Left renal pelvis (tissue), 4 donors: Measurements from ENCODE around the gene MACROD1. TPM values are rescaled to one million over a fixed set of nuclear protein-coding genes. Genes with fewer than 3 reads are reported as not detected.
"Not testable (repeated sequence)": the region's sequence is repeated elsewhere in the genome, so short reads cannot be mapped to it uniquely, and the experiment has no call there.

Experiments used
- DNase-seq, 4 donors: peaks; one replicate each; pipeline ENCODE4 v3.0.0-alpha.2; 2013; ENCODE audit warnings: low read depth in 4 of 4, low spot score in 3 of 4
- polyA plus RNA-seq, 4 donors: library from polyadenylated mRNA; unstranded; fragments of 120-200 nt; gene quantifications; one replicate each; pipeline ENCODE4 v1.2.1, GENCODE V29; 2013; ENCODE audit not compliant: insufficient read length in 4 of 4

Gene MACROD1
- polyA plus RNA-seq, 4 donors, result 14.9 to 17.8 (median 15.3) TPM

DNA sequence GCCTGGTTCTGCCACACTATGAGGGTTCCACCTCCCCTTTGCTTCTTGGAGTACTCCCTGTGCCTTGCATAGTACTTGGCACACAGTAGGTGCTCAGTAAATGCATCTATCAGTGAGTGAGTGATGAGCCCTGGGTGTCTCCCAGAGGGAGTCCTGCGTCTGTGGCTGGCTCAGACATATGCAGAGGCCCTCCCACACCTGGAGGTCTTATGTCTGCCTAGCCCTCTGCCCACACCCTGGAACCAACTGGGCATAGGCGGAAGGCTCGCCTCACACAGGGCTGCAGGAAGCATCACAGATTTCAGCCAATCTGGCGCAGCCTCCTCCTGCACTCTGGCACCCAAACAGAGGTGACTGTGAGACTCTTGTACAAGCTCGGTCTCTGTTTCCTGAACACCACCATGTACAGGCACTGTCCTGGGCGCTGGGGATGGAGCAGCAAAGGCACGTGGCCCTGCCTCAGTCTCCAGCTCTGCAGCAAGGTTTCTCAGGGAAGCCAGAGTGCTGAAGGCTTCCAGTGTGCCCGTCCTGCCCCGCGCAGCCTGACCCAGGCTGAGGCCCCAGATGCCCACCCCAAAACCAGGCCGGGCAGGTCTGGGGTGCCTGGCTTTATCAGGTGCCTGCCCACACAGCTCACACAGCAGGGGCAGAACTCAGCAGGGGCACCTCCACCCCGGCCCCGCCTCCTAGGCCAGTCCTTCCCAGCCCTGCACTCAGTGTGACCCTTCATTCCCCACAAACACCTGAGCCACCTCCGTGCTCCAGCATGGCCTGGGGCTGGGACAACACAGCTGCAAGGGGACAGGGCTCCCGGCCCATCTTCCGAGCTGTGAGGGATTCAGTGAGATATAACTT is 103.5 kb downstream of the MACROD1 start:
- no peak for DNase-seq

DNA sequence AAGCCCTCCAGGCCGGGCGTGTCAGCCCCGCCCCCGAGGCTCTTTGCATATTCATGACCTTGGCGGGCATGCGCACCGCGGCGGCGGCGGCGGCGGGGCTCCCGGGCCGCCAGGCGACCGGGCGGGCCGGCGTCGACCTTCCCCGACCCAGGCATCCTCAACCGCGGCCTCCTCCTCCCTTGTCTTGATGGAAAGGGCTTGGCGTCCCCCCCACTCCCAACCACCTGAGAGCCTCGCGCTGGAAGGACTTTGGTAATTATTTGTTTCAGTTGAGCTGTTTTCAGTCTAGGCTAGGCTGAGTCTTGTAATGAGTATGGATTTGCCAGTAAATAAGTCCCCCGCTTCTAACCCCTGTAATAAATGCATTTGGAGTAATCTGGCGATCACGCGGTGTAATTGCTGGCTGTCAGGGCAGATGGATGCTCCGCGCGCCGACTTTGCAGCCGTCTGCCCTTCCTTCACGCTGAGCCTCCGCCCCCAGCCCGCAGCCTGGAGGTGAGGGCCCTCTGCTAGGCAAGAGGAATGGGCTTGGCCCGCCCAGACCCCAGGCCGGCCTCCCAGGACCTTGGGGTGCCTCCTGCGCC is 105.0 kb downstream of the MACROD1 start:
- no peak for DNase-seq

DNA sequence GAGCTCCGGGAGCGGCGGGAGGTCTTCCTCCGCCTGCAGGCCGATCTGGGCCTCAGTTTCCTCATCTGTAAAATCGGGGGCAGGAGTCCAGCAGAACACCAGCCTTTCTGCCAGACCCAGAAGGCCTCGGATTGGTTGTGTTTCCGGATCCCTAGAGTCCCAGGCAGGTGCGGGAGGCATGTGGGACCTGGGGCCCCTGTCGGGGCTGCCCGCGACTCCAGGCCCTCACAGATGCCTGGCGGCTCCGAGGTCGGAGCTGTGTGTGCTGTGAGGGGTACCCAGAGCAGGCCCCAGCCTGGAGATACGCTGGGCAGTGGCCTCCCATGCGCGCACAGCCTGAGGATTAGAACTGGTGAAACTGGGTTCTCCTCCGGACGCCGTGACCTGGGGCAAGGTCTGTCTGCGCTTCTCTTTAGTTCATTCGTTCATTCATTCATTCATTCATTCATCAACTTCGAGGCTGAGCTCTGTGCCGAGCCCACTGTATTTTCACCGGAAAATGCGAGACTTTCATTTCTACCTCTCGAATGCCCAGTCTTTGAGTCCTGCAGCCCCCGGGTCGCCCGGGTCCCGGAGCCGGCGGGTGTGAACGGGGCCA is 105.6 kb downstream of the MACROD1 start:
- DNase-seq, result no peak

DNA sequence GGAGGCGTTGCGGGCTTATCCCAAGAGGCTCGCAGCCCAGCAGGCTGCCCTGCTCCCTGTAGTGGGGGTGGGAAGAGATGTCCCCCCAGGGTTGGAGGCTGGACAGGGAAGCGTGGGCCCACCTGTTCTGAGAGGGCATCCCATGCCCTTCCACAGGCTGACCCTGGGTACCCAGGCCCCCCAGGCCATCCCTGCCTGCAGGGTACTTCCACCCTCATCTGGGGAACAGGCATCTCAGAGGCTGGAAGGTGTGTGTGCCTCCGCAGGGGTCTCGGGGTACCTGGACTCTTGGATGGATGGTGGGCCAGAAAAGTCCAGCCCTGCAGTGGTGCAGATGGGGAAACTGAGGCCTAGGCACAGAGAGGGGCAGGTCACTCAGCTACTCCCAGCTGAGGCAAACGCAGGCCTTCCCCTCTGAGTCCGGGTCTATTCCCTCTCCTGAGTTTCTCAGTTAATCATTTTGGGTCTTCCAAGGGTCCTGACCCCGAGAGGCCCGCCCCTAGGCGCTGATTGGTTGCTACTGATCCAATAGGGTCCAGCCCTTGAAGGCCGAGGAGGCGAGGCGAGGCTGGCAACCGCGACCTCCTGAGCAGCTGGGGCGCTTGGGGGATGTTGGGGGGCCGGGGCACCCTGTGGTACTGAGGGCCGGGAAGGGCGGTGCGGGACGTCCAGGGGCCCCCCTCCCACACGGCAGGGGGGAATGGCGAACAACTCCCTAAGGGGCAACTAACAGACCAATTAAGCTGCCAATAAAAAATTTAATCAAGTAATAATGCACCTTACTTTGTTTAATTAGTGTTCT is 106.4 kb downstream of the MACROD1 start:
- DNase-seq, result no peak

DNA sequence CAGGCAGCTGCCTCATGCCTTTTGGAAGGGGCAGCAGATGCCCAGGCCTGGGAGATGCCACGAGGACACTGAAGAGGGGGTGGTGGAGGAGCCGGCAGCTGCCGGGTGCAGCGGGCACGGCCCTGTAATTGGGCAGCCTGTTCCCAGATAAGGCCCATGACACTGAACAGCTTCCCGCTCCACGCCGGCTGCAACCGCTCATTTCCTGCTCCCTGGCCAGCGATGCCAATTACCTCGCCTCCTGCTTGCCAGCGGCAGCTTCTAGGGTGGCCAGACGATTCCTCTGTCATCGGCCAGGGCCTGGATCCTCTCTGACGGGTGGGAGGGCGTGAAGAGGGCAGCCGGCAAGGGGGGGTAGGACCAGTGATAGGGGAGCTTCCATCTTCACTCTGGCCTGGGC is 107.4 kb downstream of the MACROD1 start:
- no peak for DNase-seq

DNA sequence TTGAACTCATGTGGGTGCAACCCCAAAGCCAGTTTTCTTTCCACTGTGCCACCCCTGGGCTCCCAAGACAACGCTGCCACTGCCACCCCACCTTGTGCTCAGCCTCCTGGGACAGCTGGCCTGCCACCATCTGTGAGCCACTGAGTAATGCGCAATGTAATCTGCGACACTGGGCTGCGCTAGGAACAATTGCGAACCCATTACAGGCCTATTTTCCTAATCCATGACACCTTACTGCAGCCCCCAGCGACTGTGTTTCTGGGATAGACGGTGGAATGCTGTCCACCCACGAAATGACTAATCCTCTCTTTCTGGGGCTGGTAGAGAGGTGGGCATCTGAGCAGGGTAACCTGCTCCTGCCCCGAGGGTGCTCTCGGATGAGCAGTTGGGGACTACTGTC is 108.0 kb downstream of the MACROD1 start:
- DNase-seq, result no peak

DNA sequence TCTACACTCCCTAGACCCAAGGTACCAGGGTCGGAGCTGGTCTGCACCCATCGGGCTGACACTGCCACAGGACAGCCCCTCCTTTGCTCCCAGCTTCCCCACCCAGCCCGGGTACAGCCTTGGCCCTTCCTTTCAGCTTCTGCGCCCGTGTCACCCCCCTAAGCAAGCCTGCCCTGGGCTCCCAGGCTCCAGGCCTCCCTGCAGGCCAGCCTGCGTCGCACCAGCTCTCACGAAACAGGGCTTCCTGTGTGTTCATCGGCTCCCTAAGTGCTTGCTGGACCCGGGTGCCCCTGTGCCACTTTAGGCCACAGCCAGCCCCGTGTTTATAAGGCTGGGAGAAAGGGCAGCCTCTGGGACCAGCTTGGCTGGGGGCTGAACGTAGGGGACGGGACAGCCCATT is 109.1 kb downstream of the MACROD1 start:
- no peak for DNase-seq

DNA sequence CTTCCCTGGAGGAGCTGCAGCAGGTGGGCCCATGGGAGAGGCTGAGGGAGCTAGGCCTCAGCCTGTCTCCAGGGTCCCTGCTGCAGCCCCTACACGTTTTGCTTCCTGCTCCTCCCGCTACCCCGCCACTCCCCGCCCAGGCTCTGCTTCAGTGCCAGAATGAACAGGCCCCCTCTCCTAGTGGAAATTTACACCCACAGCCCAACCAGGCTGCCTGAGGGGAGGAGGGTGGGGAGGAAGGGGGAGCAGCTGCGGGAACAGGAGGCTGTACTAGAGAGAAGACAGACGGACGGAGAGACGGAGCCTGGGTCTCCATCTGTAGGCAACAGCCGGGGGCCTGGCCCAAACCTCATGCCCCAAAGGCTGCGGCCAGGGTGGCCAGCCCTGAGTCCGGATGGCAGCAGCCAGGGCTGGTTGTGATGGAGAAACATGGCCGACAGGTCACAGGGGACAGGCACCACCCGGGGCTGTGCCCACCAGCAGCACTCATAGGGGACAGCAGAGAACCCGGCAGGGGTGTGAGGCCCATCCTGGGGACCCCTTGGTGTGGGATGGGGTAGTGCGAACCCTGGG is 109.6 kb downstream of the MACROD1 start:
- DNase-seq, result no peak

DNA sequence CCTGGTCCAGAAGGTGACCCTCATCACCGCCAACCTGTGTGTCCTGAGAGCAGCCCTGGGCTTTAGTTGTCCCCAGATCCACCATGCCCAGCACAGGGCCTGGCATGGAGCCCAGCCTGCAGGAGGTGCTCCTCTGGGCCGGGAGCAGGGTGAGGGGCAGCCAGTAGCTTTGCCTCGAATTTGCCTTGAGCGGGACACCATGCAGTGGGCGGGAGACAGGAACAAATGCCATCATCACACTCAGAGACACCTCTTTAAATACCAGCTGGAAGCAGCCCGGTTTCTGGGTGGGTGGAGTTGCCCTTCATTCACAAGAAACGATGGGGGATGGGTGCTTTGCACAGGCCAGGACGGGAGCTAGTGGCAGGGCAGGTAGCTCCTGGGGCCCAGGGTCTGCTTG is 110.8 kb downstream of the MACROD1 start:
- no peak for DNase-seq

DNA sequence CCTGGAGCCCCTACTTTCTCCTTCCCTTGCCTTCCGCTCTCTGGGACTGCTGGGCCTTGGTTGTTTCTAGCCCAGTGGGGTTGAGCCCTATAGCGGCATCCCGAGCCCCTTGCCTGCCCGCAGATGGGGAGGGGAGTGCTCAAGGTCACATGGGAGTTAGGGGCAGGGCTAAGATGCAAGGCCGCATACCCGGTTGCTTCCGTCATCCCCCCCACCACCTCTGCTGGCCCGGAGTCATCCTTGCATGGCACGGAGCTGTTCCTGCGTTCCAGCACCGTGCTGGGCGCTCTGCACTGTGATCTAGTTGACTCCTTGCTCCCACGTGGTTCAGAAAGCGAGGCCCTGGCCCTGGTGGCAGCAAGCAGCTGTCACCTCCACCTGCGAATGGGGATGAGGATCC is 112.2 kb downstream of the MACROD1 start:
- DNase-seq, result no peak

DNA sequence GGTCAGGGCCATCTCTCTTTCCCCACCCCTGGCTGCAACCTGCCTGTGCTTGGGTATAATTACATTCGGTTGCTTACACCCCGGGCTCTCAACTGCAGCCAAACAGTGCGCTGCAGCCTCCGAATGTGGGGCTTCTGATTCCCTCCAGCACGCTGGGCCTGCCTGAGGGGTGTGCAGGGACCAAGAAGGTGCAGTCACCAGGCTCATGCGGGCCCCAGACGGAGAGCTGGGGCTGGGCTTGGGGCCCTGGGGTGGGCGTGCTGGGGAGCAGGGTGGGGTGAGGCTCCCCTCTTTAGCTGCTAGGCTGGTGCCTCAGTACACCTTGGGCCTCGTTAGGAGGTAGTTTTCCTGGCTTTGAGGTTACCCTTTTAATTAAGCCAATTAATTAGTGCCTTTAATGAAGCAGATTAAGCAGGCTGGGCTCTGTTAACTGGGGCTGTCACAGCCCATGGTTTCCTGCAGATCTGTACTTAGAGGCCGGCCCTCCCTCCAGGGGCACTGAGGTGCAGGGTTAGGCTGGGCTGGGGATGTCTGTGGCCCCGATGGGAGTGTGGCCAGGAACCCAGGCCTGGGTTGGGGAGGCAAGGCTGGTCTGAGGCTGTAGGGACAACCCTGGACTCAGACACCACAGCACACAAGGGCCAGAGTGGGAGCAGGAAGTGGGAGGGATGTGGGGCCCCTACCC is 112.8 kb downstream of the MACROD1 start:
- no peak for DNase-seq

DNA sequence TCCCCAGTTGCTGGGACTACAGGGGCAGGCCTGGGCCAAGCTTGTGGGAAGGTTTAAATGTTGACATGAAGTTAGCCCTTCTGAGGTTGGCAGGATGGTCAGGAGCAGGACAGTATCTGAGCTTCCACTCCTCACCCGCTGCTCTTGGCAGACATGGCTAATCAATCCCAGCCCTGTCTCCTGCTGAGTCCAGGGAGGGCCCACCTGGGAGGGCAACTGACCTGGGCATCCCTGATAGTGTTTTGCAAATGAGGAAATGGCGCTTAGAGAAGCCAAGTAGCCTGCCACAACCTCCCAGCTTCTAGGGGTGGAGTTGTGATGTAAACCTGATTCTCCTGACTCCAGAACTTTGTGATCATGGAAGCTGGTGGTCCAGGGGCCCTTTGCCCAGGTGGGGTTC is 113.5 kb downstream of the MACROD1 start:
- DNase-seq, result no peak

DNA sequence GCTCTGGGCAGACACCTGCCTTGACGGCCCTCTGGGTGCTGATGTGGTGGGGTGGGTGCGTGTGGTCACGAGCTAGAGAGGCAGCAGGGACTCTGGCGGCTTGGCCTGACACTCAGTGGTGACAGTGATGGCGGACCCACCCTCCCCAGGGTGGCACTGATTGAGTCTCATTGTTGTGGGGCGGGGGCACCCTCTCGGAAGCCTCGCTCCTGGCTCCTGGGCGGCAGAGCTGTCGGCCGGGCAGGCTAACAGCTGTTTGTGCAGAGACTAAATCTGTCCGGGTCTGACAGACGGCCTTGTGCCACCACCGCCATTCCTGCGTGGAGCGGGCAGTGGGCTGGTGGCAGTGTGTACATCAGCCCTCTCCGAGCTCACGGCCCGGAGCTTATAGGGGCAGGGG is 114.6 kb downstream of the MACROD1 start:
- DNase-seq, result no peak

DNA sequence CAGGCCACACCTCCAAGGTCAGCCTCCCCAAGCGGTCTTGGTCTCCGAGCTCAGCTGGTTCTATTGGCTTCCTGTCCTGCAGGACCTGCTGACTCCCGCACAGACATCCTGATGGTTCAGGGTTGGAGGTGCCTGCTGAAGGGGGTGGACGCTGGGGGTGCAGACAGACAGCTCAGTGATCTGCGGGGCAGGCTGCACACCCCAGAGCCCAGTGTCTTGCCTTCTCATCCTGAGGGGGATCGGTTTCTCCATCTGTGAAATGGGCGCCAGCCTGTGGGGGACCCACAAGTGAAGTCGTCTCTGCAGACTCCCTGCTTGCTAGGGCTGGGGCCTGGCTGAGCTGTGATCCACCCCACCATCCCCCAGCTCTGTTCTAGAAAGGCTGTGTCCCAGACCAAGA is 116.4 kb downstream of the MACROD1 start:
- DNase-seq, result no peak

DNA sequence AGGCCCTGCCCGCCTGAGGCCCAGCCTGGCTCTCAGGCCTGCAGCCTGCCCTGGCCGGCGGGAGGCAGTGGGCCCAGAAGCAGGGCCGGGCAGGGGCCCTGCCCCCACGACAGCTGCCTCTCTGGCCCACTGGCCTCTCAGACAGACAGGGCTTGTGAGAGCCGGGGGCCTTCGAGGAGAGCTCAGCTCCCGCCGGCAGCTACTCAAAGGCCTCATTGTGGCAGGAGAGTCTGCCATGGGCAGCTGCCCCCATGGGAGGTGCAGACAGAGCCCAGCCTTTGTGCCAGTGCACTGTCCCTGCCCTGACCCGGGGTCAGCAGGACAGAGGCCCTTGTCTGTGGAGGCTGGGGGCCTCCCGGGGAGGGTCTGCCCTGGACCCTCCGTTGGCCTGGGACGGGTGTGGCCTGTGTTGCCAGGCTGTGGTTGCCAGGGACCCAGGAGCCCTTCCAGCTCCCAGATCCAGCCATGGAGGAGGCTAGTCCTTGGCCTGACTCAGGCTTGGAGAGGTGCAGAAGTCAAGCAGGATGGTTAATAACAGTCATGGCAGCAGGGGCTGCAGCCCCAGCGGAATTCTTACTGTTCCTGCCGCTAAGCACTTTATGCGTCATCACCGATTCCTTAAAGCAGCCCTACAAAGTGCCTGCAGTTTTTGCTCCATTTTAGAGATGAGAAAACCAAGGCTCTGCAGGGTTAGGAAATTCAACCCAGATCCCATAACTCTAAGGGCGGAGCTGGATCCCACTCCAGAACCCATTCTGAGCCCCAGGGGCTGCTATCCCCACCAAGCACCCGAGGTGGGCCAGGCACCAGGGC is 117.7 kb downstream of the MACROD1 start:
- DNase-seq, result no peak

DNA sequence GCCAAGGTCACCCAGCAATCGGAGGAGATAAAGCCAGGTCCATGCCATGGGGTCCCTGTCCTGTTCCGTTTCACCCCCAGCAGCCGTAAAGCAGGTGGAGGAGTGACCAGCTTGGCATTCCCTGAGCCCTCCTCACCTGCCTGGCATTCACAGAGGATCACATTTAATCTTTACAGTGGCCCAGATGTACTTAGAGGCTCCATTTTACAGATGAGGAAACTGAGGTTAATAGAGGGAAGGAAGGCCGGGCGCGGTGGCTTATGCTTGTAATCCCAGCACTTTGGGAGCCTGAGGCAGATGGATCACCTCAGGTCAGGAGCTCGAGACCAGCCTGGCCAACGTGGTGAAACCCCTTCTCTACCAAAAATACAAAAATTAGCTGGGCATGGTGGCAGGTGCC is 118.5 kb downstream of the MACROD1 start:
- DNase-seq, result not testable (repeated sequence)

DNA sequence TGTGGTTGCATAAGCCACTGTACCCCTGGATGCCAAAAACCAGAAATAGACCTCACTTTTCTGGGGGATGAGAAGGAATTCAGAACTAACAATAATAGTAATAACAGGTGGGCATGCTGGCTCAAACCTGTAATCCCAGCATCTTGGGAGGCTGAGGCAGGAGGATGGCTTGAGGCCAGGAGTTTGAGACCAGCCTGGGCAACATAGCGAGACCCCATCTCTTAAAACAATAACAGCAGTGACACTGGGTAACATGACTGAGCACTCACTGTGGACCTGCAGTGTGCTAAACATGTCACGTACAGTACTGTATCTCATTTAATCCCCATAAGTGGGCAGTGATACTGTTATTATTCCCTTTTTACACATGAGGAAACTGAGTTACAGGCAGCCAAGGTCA is 120.2 kb downstream of the MACROD1 start:
- no peak for DNase-seq

DNA sequence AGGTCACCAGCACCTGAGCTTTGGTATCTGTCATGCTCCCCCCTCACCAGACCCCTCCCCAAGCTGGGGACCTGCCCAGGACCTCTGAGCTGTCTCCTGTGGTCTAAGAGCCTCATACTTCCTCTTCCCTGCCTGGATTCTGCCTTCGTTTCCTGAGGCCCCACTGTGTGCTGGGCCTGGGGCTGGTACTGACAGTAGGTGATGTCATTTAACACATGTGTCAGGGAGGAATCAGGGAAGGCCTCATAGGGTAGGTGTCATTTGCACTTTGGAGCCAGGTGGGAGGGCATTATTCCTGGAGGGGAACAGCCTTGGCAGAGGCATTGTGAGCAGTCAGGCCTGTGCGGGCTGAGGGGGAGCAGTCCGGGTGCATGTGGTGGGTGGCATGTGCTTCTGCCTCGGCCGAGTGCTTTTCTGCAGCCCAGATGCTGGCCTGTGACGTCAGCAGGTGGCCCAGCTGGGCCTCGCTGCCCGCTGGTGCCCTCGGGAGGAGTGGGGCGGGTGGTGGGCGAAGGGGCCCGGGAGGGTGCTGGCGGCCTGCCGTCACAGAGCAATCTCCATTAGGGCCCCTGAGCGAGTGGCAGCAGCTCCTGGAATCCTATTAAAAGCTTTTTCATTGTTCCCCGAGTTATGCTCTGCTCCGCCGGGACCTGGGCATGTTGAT is 121.1 kb downstream of the MACROD1 start:
- DNase-seq, result peak in 1 of 4 donors; percentile 67

DNA sequence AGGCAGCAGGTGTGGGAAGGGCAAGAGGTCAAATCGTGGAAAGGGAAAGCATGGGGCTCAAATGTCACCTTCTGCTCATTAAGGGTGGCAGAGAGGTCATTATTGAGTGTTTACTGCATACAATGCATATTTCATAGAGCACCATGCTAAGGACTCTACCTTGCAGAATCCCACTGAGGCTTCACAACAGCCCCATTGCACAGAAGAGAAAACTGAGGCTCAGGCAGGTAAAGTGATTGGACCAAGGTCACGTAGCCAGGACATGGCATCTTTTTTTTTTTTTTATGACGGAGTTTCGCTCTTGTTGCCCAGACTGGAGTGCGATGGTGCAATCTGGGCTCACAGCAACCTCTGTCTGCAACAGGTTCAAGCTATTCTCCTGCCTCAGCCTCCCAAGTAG is 122.4 kb downstream of the MACROD1 start:
- no peak for DNase-seq
